Epithelial cell of esophagus (primary cell): ENCODE results near the gene COG7.

Source experiments
- DNase-seq: peaks from one replicate; pipeline ENCODE4 v3.0.0; 2010; ENCODE audit warnings: low read depth
- H3K4me3 ChIP-seq: 2 replicates; pipeline ENCODE4 v1.5.1; 2011; ENCODE audit warnings: mild to moderate bottlenecking, low read length, control low read depth
- TF ChIP-seq, protein P1 (sequence below): IDR thresholded peaks from 2 replicates; pipeline ENCODE4 v1.5.1; 2011; ENCODE audit warnings: low read depth, mild to moderate bottlenecking, low read length, control low read depth, inconsistent platforms; ENCODE audit not compliant: insufficient read depth; ENCODE audit errors: missing control alignments

COG7 gene

DNA sequence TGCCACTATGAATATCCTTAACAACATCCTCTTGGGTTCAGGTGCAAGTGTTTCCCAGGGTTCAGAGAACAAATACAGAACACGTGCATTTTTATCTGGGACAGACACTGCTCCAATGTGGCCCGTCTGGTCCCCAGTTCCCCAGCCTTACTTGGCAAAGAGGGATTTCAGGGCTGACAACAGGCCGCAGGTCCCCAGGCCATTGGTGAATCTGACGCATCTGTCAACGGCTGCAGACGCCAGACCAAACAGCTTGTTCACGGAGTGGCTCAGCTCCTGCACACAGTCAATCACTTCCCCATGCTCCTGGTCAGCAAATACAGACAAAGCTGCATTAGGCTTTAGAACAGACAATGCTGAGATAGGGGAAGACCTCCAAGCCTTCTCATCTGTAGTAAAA is 36.2 kb downstream of the COG7 start:
- TF ChIP-seq, protein P1, sequence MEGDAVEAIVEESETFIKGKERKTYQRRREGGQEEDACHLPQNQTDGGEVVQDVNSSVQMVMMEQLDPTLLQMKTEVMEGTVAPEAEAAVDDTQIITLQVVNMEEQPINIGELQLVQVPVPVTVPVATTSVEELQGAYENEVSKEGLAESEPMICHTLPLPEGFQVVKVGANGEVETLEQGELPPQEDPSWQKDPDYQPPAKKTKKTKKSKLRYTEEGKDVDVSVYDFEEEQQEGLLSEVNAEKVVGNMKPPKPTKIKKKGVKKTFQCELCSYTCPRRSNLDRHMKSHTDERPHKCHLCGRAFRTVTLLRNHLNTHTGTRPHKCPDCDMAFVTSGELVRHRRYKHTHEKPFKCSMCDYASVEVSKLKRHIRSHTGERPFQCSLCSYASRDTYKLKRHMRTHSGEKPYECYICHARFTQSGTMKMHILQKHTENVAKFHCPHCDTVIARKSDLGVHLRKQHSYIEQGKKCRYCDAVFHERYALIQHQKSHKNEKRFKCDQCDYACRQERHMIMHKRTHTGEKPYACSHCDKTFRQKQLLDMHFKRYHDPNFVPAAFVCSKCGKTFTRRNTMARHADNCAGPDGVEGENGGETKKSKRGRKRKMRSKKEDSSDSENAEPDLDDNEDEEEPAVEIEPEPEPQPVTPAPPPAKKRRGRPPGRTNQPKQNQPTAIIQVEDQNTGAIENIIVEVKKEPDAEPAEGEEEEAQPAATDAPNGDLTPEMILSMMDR = no peak
- DNase-seq = no peak
- H3K4me3 ChIP-seq = no peak overlapping the region

DNA sequence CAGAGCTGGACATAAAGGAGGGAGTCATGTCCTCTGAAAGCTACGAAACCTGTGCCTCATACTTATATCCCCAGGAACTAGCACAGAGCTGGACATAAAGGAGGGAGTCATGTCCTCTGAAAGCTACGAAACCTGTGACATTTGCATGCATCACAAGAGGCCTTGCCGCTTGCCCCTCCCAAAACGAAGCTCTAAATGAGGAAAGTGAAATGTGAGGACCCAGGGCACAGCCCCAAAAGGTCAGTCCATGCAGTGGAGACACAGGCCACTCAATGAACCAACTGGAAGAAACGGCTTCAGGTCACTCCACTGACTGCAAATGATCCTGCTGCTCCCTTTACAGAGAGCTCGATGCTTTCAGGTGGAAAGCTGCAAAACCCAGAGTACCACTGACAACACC is 38.3 kb downstream of the COG7 start:
- H3K4me3 ChIP-seq = no peak overlapping the region
- TF ChIP-seq, protein P1 = no peak
- DNase-seq = no peak

DNA sequence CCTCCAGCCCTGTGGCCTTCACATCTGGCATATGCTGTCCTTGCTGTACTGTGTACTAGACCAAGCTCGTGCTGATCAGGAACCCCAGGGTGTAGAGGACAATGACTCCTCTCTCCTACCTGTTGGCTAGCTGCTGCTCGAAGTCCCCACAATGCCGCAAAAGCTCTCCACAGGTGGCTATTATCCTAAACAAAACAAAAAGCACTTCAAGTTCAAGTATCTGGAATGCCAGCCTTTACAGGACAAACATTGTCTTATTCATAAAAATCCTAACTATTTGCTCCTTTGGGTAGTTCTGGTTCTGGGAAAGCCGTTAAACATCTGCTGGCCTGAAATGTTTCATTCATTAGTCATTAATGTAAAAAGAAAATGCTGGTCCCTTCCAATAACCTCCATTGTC is 42.8 kb downstream of the COG7 start:
- TF ChIP-seq, protein P1 = no peak
- no peak for DNase-seq

DNA sequence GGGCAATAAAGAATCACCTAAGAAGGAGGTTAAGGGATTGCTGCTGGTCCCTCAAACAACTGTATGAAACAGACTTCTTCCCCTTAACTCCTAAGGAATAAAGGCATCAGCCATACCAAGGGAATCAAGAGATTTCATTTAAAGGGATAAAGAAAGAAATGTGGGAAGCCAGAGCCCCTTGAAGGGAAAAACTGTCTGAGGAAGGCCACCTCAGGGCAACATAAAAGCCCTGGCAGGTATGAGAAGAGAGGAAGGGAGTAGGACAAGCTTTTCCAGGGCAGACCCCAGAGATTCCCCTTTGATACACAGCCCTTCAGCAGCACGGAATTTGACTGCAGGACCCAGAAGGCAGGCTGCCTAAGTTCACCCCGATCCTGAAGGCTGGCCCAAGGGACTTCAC is 43.5 kb downstream of the COG7 start:
- TF ChIP-seq, protein P1 = no peak
- no peak overlapping the region for H3K4me3 ChIP-seq
- no peak for DNase-seq

More for the DNA sequence above, 42.8 kb downstream of the COG7 start:
- no peak overlapping the region for H3K4me3 ChIP-seq

DNA sequence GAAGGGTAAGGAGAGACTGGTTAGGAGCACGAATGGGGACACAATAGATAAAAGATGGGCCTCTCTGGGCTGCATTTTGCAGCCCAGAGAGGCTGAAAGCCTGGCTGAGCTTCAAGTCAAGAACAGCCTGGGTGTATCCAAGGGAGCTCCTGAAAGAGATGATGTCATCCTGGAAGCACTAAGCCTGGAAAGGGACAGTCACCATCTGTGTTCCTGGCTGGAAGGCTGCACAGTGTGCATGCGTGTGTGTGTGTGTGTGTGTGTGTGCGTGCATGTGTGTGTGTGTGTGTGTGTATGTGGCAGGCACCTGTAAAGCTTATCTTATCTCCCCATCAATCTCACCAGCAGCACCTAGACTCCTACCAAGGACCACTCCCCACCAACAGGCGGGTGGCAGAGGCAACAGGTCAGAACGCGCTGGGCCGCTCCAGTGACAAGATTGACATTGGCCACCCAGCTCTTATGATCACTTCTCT is 44.1 kb downstream of the COG7 start:
- TF ChIP-seq, protein P1 = no peak
- no peak overlapping the region for H3K4me3 ChIP-seq
- peak; percentile 59 for DNase-seq

DNA sequence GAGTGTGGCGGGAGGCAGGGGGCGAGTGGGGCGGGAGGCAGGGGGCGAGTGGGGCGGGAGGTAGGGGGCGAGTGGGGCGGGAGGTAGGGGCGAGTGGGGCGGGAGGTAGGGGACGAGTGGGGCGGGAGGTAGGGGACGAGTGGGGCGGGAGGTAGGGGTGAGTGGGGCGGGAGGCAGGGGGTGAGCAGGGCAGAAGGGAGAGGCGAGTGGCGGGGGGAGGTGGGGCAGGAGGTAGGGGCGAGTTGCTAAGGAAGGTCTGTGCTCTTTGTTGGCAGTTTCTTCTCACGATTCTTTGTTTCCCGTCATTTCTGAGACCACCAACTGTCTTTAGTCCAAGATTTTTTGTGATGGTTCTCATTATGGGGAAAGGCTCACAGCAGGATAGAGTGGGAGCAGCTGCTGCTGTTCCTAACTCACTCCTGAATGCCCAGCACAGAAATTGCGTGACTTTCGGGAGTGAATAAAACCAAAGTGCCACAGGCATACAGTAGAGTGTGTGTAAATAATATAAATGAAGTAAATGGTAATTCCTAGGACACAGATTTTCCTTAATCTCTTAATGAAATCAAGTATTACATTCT is 44.7 kb downstream of the COG7 start:
- no peak for DNase-seq
- no peak overlapping the region for H3K4me3 ChIP-seq
- TF ChIP-seq, protein P1 = no peak
